Measurements from ENCODE around the gene ARID2.

The ARID2 gene

DNA sequence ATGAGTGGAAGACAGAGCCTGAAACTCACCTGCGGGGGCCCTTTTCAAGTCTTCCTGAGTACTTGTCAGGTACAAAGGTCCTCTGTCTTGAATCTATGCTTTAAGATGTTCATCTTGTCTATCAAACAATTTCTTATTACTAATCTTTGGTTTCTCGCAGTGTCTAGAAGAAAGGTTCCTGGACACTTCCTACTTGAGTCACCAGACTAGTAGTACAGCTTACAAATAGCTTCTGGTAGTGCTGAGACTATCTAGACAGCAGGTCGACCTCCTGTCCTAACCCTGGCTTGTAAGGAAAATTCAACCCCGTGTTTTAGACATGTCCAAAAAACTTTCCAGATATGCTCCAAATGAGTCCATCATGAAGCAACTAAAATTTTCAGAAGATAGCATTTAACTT, 11.2 kb upstream of the ARID2 start:
- TF ChIP-seq CTCF (IDR thresholded peaks at IDR 0.05; ENCODE audit: insufficient read depth, low read depth, low read length, missing control alignments), result no peak
- no peak overlapping the region for H3K4me3 ChIP-seq (ENCODE audit: low read length)
- DNase-seq (ENCODE audit: low read depth), result peak; percentile 27

DNA sequence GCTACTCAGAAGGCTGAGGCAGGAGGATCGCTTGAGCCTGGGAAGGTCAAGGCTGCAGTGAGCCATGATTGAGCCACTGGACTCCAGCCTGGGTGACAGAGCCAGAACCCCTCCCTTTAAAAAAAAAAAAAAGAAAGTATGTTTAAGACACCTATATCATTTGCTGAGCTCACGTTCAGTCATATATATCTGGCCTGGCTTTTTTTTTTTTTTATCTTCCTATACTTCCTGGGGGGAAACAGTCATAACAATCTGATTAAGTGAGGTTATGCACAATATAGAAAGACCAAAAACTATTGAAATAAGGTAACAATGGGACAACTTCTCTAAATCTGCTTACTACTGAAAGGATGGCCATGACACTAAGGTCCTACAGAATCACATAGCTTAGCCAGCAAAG, 9.4 kb upstream of the ARID2 start:
- TF ChIP-seq CTCF (IDR thresholded peaks at IDR 0.05; ENCODE audit: insufficient read depth, low read depth, low read length, missing control alignments), result no peak
- DNase-seq (ENCODE audit: low read depth), result no peak
- H3K4me3 ChIP-seq (ENCODE audit: low read length), result no peak overlapping the region

- no peak overlapping the region for H3K4me3 ChIP-seq (ENCODE audit: low read length)
- no peak for DNase-seq (ENCODE audit: low read depth)
- TF ChIP-seq CTCF (IDR thresholded peaks at IDR 0.05; ENCODE audit: insufficient read depth, low read depth, low read length, missing control alignments), result no peak
Observed at GRCh38 chr12:45721369-45721768, 8.1 kb upstream of the ARID2 start.

GRCh38 chr12:45721954-45722353, 7.6 kb upstream of the ARID2 start:
- DNase-seq (ENCODE audit: low read depth), result no peak
- no peak for TF ChIP-seq CTCF (IDR thresholded peaks at IDR 0.05; ENCODE audit: insufficient read depth, low read depth, low read length, missing control alignments)
- no peak overlapping the region for H3K4me3 ChIP-seq (ENCODE audit: low read length)

DNA sequence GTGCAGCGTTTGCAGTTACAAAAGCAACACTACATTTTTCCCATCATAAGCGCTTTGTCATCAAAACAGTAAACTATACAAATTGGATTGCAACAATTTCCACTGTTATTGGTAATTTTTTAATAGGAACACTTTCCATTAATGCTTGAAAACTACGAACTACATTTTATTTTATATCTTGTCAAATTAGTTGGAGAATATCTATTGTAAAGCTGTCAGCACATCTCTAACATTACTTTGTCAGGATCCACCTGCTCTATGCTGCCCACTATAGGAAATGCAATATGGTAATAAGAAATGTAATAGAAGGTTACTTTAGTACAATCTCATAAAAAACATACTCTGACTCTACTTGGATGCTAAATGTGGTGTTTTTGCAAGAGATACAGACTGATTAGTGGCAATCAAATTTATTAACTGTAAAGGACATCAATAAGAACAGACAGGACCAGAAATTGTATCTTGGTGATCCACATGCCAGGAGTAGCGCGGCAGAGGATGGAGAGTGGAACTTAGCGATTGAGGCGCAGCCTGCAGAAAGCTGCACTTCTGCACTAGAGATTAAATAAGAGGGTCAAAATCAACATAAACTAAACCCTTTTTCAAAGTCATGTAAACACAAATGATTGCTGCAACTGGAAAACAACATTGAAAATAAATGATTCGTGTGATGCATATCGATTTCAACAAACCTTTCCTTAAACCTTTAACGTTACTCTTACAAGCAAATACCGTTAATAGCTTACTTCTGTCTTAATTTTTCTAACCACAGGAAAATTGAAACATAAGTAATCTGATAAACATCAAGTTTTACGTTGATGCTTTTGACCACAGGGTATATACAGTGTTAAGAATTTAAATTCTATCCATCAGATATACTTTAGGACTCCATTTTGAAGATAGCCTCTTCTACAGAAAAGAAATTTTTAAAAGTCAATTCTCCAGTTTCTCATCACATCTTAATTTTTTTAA, 3.6 kb upstream of the ARID2 start:
- TF ChIP-seq CTCF (IDR thresholded peaks at IDR 0.05; ENCODE audit: insufficient read depth, low read depth, low read length, missing control alignments), result peak; percentile 73
- peak overlapping the region; percentile 81 for H3K4me3 ChIP-seq (ENCODE audit: low read length)
- peak; percentile 53 for DNase-seq (ENCODE audit: low read depth)

DNA sequence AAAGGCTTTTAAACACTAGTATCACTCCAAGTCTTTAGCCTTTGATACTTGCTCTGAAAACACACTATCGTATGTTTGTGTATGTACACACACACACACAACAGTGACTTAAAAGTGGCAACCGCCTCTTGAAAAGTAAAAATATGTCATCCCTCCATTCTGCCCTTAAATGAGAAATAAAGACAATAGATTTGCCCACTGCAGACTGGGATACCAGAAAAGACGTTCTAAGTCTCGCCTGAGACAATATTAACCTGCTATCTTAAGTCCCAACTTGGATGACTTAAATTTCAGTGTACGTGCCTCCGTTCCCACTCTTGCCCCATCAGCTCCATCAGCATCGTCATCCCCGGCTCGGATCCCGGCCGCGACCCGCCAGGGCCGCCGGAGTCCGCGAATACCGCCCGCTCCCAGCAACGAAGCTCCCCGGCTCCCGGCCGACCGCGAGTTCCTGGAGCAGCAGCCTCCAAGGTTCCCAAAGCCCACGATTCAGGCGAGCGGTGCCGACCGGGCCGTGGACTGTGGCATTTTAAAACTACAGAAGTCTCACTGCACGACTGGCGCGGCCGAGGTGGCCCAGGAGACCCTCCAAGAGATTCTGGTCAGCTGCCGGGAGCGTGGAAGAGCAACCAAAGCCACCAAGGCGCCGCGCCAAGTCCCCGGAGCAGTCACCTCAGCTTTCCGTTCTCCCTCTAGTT, 2.8 kb upstream of the ARID2 start:
- peak; percentile 48 for DNase-seq (ENCODE audit: low read depth)
- peak overlapping the region; percentile 81 for H3K4me3 ChIP-seq (ENCODE audit: low read length)
- no peak for TF ChIP-seq CTCF (IDR thresholded peaks at IDR 0.05; ENCODE audit: insufficient read depth, low read depth, low read length, missing control alignments)

Measured in epithelial cell of esophagus (primary cell).